Measurements from ENCODE around the gene POLG. TPM values are rescaled to one million over a fixed set of nuclear protein-coding genes. Genes with fewer than 3 reads are reported as not detected.

Gene POLG
- total and polyA plus RNA-seq, 9 donors, result 36.6 to 53.2 (median 39.4) TPM

GRCh38 chr15:89325039-89325803 lies 9.4 kb downstream of the POLG start:
- H3K27me3 ChIP-seq (ENCODE audit: control insufficient read depth, insufficient read depth, low read length), result no peaks in the 10 kb centered on the region
- peaks cover 9% of the 10 kb centered on the region for H3K4me1 ChIP-seq (ENCODE audit: control insufficient read depth, insufficient read depth, low read length)
- H3K9me3 ChIP-seq (replicated peaks; ENCODE audit: control insufficient read depth, low read depth, low read length), result no peaks in the 10 kb centered on the region
- WGBS (ENCODE audit: insufficient coverage), result 94% methylated on average over 4 of the region's 11 CpGs
- H3K27ac ChIP-seq (ENCODE audit: low read length), result no peak overlapping the region
- H3K36me3 ChIP-seq (ENCODE audit: control insufficient read depth, insufficient read depth, low read length), result peaks cover 96% of the 10 kb centered on the region
- DNase-seq, result no peak
- no peak overlapping the region for H3K4me3 ChIP-seq (ENCODE audit: low read length)

- no peak overlapping the region for H3K27ac ChIP-seq (ENCODE audit: low read length)
- no peak for DNase-seq
- 76% methylated on average over 5 of the region's 6 CpGs for WGBS (ENCODE audit: insufficient coverage)
- H3K4me1 ChIP-seq (ENCODE audit: control insufficient read depth, insufficient read depth, low read length), result no peaks in the 10 kb centered on the region
- H3K36me3 ChIP-seq (ENCODE audit: control insufficient read depth, insufficient read depth, low read length), result peaks cover 96% of the 10 kb centered on the region
- H3K9me3 ChIP-seq (replicated peaks; ENCODE audit: control insufficient read depth, low read depth, low read length), result no peaks in the 10 kb centered on the region
- H3K27me3 ChIP-seq (ENCODE audit: control insufficient read depth, insufficient read depth, low read length), result no peaks in the 10 kb centered on the region
- no peak overlapping the region for H3K4me3 ChIP-seq (ENCODE audit: low read length)
Observed at GRCh38 chr15:89323825-89324224, 10.8 kb downstream of the POLG start.

GRCh38 chr15:89322822-89323221 lies 11.8 kb downstream of the POLG start:
- Histone ChIP-seq H3K4me1 (ENCODE audit: control insufficient read depth, insufficient read depth, low read length) (no peaks in the 10 kb centered on the region), H3K9me3 (replicated peaks; ENCODE audit: control insufficient read depth, low read depth, low read length) (no peaks in the 10 kb centered on the region), H3K4me3 (ENCODE audit: low read length) (no peak overlapping the region), H3K27me3 (ENCODE audit: control insufficient read depth, insufficient read depth, low read length) (no peaks in the 10 kb centered on the region), H3K36me3 (ENCODE audit: control insufficient read depth, insufficient read depth, low read length) (peaks cover 94% of the 10 kb centered on the region), H3K27ac (ENCODE audit: low read length) (no peak overlapping the region)
- 88% methylated on average over 14 of the region's 15 CpGs for WGBS (ENCODE audit: insufficient coverage)
- no peak for DNase-seq

- Histone ChIP-seq H3K27ac (ENCODE audit: low read length) (no peak overlapping the region), H3K36me3 (ENCODE audit: control insufficient read depth, insufficient read depth, low read length) (peaks cover 93% of the 10 kb centered on the region), H3K9me3 (replicated peaks; ENCODE audit: control insufficient read depth, low read depth, low read length) (no peaks in the 10 kb centered on the region), H3K4me3 (ENCODE audit: low read length) (no peak overlapping the region), H3K4me1 (ENCODE audit: control insufficient read depth, insufficient read depth, low read length) (no peaks in the 10 kb centered on the region), H3K27me3 (ENCODE audit: control insufficient read depth, insufficient read depth, low read length) (no peaks in the 10 kb centered on the region)
- 92% methylated on average over 8 of the region's 17 CpGs for WGBS (ENCODE audit: insufficient coverage)
- no peak for DNase-seq
Observed at GRCh38 chr15:89321521-89322410, 12.9 kb downstream of the POLG start.

- no peak for DNase-seq
- Histone ChIP-seq H3K4me3 (ENCODE audit: low read length) (no peak overlapping the region), H3K27ac (ENCODE audit: low read length) (no peak overlapping the region), H3K36me3 (ENCODE audit: control insufficient read depth, insufficient read depth, low read length) (peaks cover 94% of the 10 kb centered on the region), H3K9me3 (replicated peaks; ENCODE audit: control insufficient read depth, low read depth, low read length) (no peaks in the 10 kb centered on the region), H3K4me1 (ENCODE audit: control insufficient read depth, insufficient read depth, low read length) (no peaks in the 10 kb centered on the region), H3K27me3 (ENCODE audit: control insufficient read depth, insufficient read depth, low read length) (no peaks in the 10 kb centered on the region)
- 100% methylated on average over 1 of the region's 2 CpGs for WGBS (ENCODE audit: insufficient coverage)
Observed at GRCh38 chr15:89320200-89320599, 14.4 kb downstream of the POLG start.

GRCh38 chr15:89319678-89320077 lies 14.9 kb downstream of the POLG start:
- Histone ChIP-seq H3K4me3 (ENCODE audit: low read length) (no peak overlapping the region), H3K4me1 (ENCODE audit: control insufficient read depth, insufficient read depth, low read length) (no peaks in the 10 kb centered on the region), H3K27ac (ENCODE audit: low read length) (no peak overlapping the region), H3K9me3 (replicated peaks; ENCODE audit: control insufficient read depth, low read depth, low read length) (no peaks in the 10 kb centered on the region), H3K36me3 (ENCODE audit: control insufficient read depth, insufficient read depth, low read length) (peaks cover 95% of the 10 kb centered on the region), H3K27me3 (ENCODE audit: control insufficient read depth, insufficient read depth, low read length) (no peaks in the 10 kb centered on the region)
- WGBS (ENCODE audit: insufficient coverage), result 94% methylated on average over 7 of the region's 9 CpGs
- no peak for DNase-seq

GRCh38 chr15:89317186-89317720 lies 17.4 kb downstream of the POLG start:
- DNase-seq, result no peak
- H3K36me3 ChIP-seq (ENCODE audit: control insufficient read depth, insufficient read depth, low read length), result peaks cover 76% of the 10 kb centered on the region
- no peaks in the 10 kb centered on the region for H3K4me1 ChIP-seq (ENCODE audit: control insufficient read depth, insufficient read depth, low read length)
- H3K4me3 ChIP-seq (ENCODE audit: low read length), result no peak overlapping the region
- WGBS (ENCODE audit: insufficient coverage), result 75% methylated on average over 3 of the region's 4 CpGs
- no peaks in the 10 kb centered on the region for H3K9me3 ChIP-seq (replicated peaks; ENCODE audit: control insufficient read depth, low read depth, low read length)
- H3K27ac ChIP-seq (ENCODE audit: low read length), result no peak overlapping the region
- no peaks in the 10 kb centered on the region for H3K27me3 ChIP-seq (ENCODE audit: control insufficient read depth, insufficient read depth, low read length)

GRCh38 chr15:89316504-89316903 lies 18.1 kb downstream of the POLG start:
- no peak for DNase-seq
- Histone ChIP-seq H3K27me3 (ENCODE audit: control insufficient read depth, insufficient read depth, low read length) (no peaks in the 10 kb centered on the region), H3K4me3 (ENCODE audit: low read length) (no peak overlapping the region), H3K27ac (ENCODE audit: low read length) (no peak overlapping the region), H3K4me1 (ENCODE audit: control insufficient read depth, insufficient read depth, low read length) (no peaks in the 10 kb centered on the region), H3K9me3 (replicated peaks; ENCODE audit: control insufficient read depth, low read depth, low read length) (no peaks in the 10 kb centered on the region), H3K36me3 (ENCODE audit: control insufficient read depth, insufficient read depth, low read length) (peaks cover 70% of the 10 kb centered on the region)
- 85% methylated on average over 5 of the region's 5 CpGs for WGBS (ENCODE audit: insufficient coverage)

GRCh38 chr15:89315375-89315929 lies 19.2 kb downstream of the POLG start:
- H3K27ac ChIP-seq (ENCODE audit: low read length), result no peak overlapping the region
- no peaks in the 10 kb centered on the region for H3K9me3 ChIP-seq (replicated peaks; ENCODE audit: control insufficient read depth, low read depth, low read length)
- H3K36me3 ChIP-seq (ENCODE audit: control insufficient read depth, insufficient read depth, low read length), result peaks cover 60% of the 10 kb centered on the region
- no peaks in the 10 kb centered on the region for H3K4me1 ChIP-seq (ENCODE audit: control insufficient read depth, insufficient read depth, low read length)
- WGBS (ENCODE audit: insufficient coverage), result 88% methylated on average over 1 of the region's 2 CpGs
- H3K4me3 ChIP-seq (ENCODE audit: low read length), result no peak overlapping the region
- no peak for DNase-seq
- no peaks in the 10 kb centered on the region for H3K27me3 ChIP-seq (ENCODE audit: control insufficient read depth, insufficient read depth, low read length)

- Histone ChIP-seq H3K9me3 (replicated peaks; ENCODE audit: control insufficient read depth, low read depth, low read length) (no peaks in the 10 kb centered on the region), H3K27ac (ENCODE audit: low read length) (no peak overlapping the region), H3K4me3 (ENCODE audit: low read length) (no peak overlapping the region), H3K36me3 (ENCODE audit: control insufficient read depth, insufficient read depth, low read length) (peaks cover 28% of the 10 kb centered on the region), H3K4me1 (ENCODE audit: control insufficient read depth, insufficient read depth, low read length) (no peaks in the 10 kb centered on the region), H3K27me3 (ENCODE audit: control insufficient read depth, insufficient read depth, low read length) (no peaks in the 10 kb centered on the region)
- no CpG with 5 or more reads among the region's 2 CpGs for WGBS (ENCODE audit: insufficient coverage)
- no peak for DNase-seq
Observed at GRCh38 chr15:89309993-89310392, 24.6 kb downstream of the POLG start.

Data from muscle of leg (tissue), 11 donors.